ENCODE measurements around the gene CWC22.
"Not testable (repeated sequence)": the region's sequence is repeated elsewhere in the genome, so short reads cannot be mapped to it uniquely, and the experiment has no call there.

Gene CWC22

GRCh38 chr2:179974761-179975160, 32.3 kb downstream of the CWC22 start:
- no peaks in the 10 kb centered on the region for H3K27me3 ChIP-seq (replicated peaks; ENCODE audit: control insufficient read depth, insufficient read depth, low read length)
- peak; percentile 83 for DNase-seq (ENCODE audit: low read depth)
- H3K4me3 ChIP-seq (ENCODE audit: low read length) = no peak overlapping the region
- no peaks in the 10 kb centered on the region for H3K9me3 ChIP-seq (ENCODE audit: control insufficient read depth, low read length)
- no peak overlapping the region for H3K9ac ChIP-seq (ENCODE audit: low read length)
- H3K36me3 ChIP-seq (ENCODE audit: control insufficient read depth, insufficient read depth, low read length, severe bottlenecking) = peaks cover 55% of the 10 kb centered on the region
- no peaks in the 10 kb centered on the region for H3K4me1 ChIP-seq (ENCODE audit: control insufficient read depth, insufficient read depth, low read length)

- H3K4me3 ChIP-seq (ENCODE audit: low read length) = no peak overlapping the region
- peaks cover 58% of the 10 kb centered on the region for H3K36me3 ChIP-seq (ENCODE audit: control insufficient read depth, insufficient read depth, low read length, severe bottlenecking)
- H3K4me1 ChIP-seq (ENCODE audit: control insufficient read depth, insufficient read depth, low read length) = peaks cover 15% of the 10 kb centered on the region
- H3K9ac ChIP-seq (ENCODE audit: low read length) = no peak overlapping the region
- H3K27me3 ChIP-seq (replicated peaks; ENCODE audit: control insufficient read depth, insufficient read depth, low read length) = no peaks in the 10 kb centered on the region
- no peaks in the 10 kb centered on the region for H3K9me3 ChIP-seq (ENCODE audit: control insufficient read depth, low read length)
- DNase-seq (ENCODE audit: low read depth) = no peak
Measured at GRCh38 chr2:179966778-179967394, 40.2 kb downstream of the CWC22 start.

- Histone ChIP-seq H3K4me1 (ENCODE audit: control insufficient read depth, insufficient read depth, low read length) (peaks cover 15% of the 10 kb centered on the region), H3K36me3 (ENCODE audit: control insufficient read depth, insufficient read depth, low read length, severe bottlenecking) (peaks cover 53% of the 10 kb centered on the region), H3K27me3 (replicated peaks; ENCODE audit: control insufficient read depth, insufficient read depth, low read length) (no peaks in the 10 kb centered on the region), H3K9me3 (ENCODE audit: control insufficient read depth, low read length) (no peaks in the 10 kb centered on the region), H3K9ac (ENCODE audit: low read length) (no peak overlapping the region), H3K4me3 (ENCODE audit: low read length) (no peak overlapping the region)
- DNase-seq (ENCODE audit: low read depth) = no peak
Measured at GRCh38 chr2:179965291-179966258, 41.5 kb downstream of the CWC22 start.

- peak; percentile 83 for DNase-seq (ENCODE audit: low read depth)
- H3K27me3 ChIP-seq (replicated peaks; ENCODE audit: control insufficient read depth, insufficient read depth, low read length) = no peaks in the 10 kb centered on the region
- peaks cover 56% of the 10 kb centered on the region for H3K36me3 ChIP-seq (ENCODE audit: control insufficient read depth, insufficient read depth, low read length, severe bottlenecking)
- no peaks in the 10 kb centered on the region for H3K9me3 ChIP-seq (ENCODE audit: control insufficient read depth, low read length)
- H3K9ac ChIP-seq (ENCODE audit: low read length) = no peak overlapping the region
- H3K4me3 ChIP-seq (ENCODE audit: low read length) = no peak overlapping the region
- peaks cover 15% of the 10 kb centered on the region for H3K4me1 ChIP-seq (ENCODE audit: control insufficient read depth, insufficient read depth, low read length)
Measured at GRCh38 chr2:179963626-179964025, 43.5 kb downstream of the CWC22 start.

GRCh38 chr2:179958251-179958650, 48.8 kb downstream of the CWC22 start:
- Histone ChIP-seq H3K36me3 (ENCODE audit: control insufficient read depth, insufficient read depth, low read length, severe bottlenecking) (peaks cover 62% of the 10 kb centered on the region), H3K4me1 (ENCODE audit: control insufficient read depth, insufficient read depth, low read length) (peaks cover 11% of the 10 kb centered on the region)
- not testable (repeated sequence) for DNase-seq (ENCODE audit: low read depth); H3K9ac ChIP-seq (ENCODE audit: low read length); H3K27me3 ChIP-seq (replicated peaks; ENCODE audit: control insufficient read depth, insufficient read depth, low read length); H3K9me3 ChIP-seq (ENCODE audit: control insufficient read depth, low read length); H3K4me3 ChIP-seq (ENCODE audit: low read length)

- Histone ChIP-seq H3K4me1 (ENCODE audit: control insufficient read depth, insufficient read depth, low read length) (peaks cover 11% of the 10 kb centered on the region), H3K36me3 (ENCODE audit: control insufficient read depth, insufficient read depth, low read length, severe bottlenecking) (peaks cover 76% of the 10 kb centered on the region), H3K4me3 (ENCODE audit: low read length) (no peak overlapping the region), H3K27me3 (replicated peaks; ENCODE audit: control insufficient read depth, insufficient read depth, low read length) (no peaks in the 10 kb centered on the region), H3K9me3 (ENCODE audit: control insufficient read depth, low read length) (no peaks in the 10 kb centered on the region), H3K9ac (ENCODE audit: low read length) (no peak overlapping the region)
- no peak for DNase-seq (ENCODE audit: low read depth)
Measured at GRCh38 chr2:179954026-179954425, 53.1 kb downstream of the CWC22 start.

- Histone ChIP-seq H3K4me1 (ENCODE audit: control insufficient read depth, insufficient read depth, low read length) (peaks cover 11% of the 10 kb centered on the region), H3K9ac (ENCODE audit: low read length) (no peak overlapping the region), H3K9me3 (ENCODE audit: control insufficient read depth, low read length) (no peaks in the 10 kb centered on the region), H3K4me3 (ENCODE audit: low read length) (no peak overlapping the region), H3K36me3 (ENCODE audit: control insufficient read depth, insufficient read depth, low read length, severe bottlenecking) (peaks cover 76% of the 10 kb centered on the region), H3K27me3 (replicated peaks; ENCODE audit: control insufficient read depth, insufficient read depth, low read length) (no peaks in the 10 kb centered on the region)
- no peak for DNase-seq (ENCODE audit: low read depth)
Measured at GRCh38 chr2:179953359-179953758, 53.7 kb downstream of the CWC22 start.

- peaks cover 78% of the 10 kb centered on the region for H3K36me3 ChIP-seq (ENCODE audit: control insufficient read depth, insufficient read depth, low read length, severe bottlenecking)
- no peaks in the 10 kb centered on the region for H3K9me3 ChIP-seq (ENCODE audit: control insufficient read depth, low read length)
- peaks cover 11% of the 10 kb centered on the region for H3K4me1 ChIP-seq (ENCODE audit: control insufficient read depth, insufficient read depth, low read length)
- DNase-seq (ENCODE audit: low read depth) = no peak
- no peaks in the 10 kb centered on the region for H3K27me3 ChIP-seq (replicated peaks; ENCODE audit: control insufficient read depth, insufficient read depth, low read length)
- no peak overlapping the region for H3K9ac ChIP-seq (ENCODE audit: low read length)
- H3K4me3 ChIP-seq (ENCODE audit: low read length) = no peak overlapping the region
Measured at GRCh38 chr2:179952658-179953057, 54.4 kb downstream of the CWC22 start.

GRCh38 chr2:179951680-179952079, 55.4 kb downstream of the CWC22 start:
- Histone ChIP-seq H3K4me3 (ENCODE audit: low read length) (no peak overlapping the region), H3K9ac (ENCODE audit: low read length) (no peak overlapping the region), H3K4me1 (ENCODE audit: control insufficient read depth, insufficient read depth, low read length) (peaks cover 11% of the 10 kb centered on the region), H3K27me3 (replicated peaks; ENCODE audit: control insufficient read depth, insufficient read depth, low read length) (no peaks in the 10 kb centered on the region), H3K36me3 (ENCODE audit: control insufficient read depth, insufficient read depth, low read length, severe bottlenecking) (peaks cover 78% of the 10 kb centered on the region), H3K9me3 (ENCODE audit: control insufficient read depth, low read length) (no peaks in the 10 kb centered on the region)
- DNase-seq (ENCODE audit: low read depth) = no peak

GRCh38 chr2:179950391-179950790, 56.7 kb downstream of the CWC22 start:
- H3K36me3 ChIP-seq (ENCODE audit: control insufficient read depth, insufficient read depth, low read length, severe bottlenecking) = peaks cover 79% of the 10 kb centered on the region

GRCh38 chr2:179949438-179949837, 57.7 kb downstream of the CWC22 start:
- H3K36me3 ChIP-seq (ENCODE audit: control insufficient read depth, insufficient read depth, low read length, severe bottlenecking) = peaks cover 84% of the 10 kb centered on the region
- H3K4me1 ChIP-seq (ENCODE audit: control insufficient read depth, insufficient read depth, low read length) = peaks cover 2% of the 10 kb centered on the region
- no peaks in the 10 kb centered on the region for H3K27me3 ChIP-seq (replicated peaks; ENCODE audit: control insufficient read depth, insufficient read depth, low read length)
- DNase-seq (ENCODE audit: low read depth) = no peak
- H3K9ac ChIP-seq (ENCODE audit: low read length) = no peak overlapping the region
- no peaks in the 10 kb centered on the region for H3K9me3 ChIP-seq (ENCODE audit: control insufficient read depth, low read length)
- no peak overlapping the region for H3K4me3 ChIP-seq (ENCODE audit: low read length)

More at GRCh38 chr2:179950391-179950790, 56.7 kb downstream of the CWC22 start:
- H3K4me3 ChIP-seq (ENCODE audit: low read length) = no peak overlapping the region
- no peak overlapping the region for H3K9ac ChIP-seq (ENCODE audit: low read length)
- no peaks in the 10 kb centered on the region for H3K9me3 ChIP-seq (ENCODE audit: control insufficient read depth, low read length)
- H3K4me1 ChIP-seq (ENCODE audit: control insufficient read depth, insufficient read depth, low read length) = peaks cover 11% of the 10 kb centered on the region
- H3K27me3 ChIP-seq (replicated peaks; ENCODE audit: control insufficient read depth, insufficient read depth, low read length) = no peaks in the 10 kb centered on the region
- no peak for DNase-seq (ENCODE audit: low read depth)
